Prostate gland (tissue), 2 donors: Measurements from ENCODE around the gene TNRC6B.

Experiments used
- POLR2A ChIP-seq: fragments of 450-650 bp; IDR thresholded peaks from one replicate; pipeline ENCODE4 v1.6.1; 2016; ENCODE audit warnings: antibody characterized with exemption, mild to moderate bottlenecking
- POLR2AphosphoS5 ChIP-seq: sonication (generic); formaldehyde crosslinking; IDR thresholded peaks from one replicate; pipeline ENCODE4 v1.6.1; 2017; ENCODE audit warnings: antibody characterized with exemption
- TF ChIP-seq, protein P1 (sequence below), 4 experiments: fragments of 200-600 bp in 2 of 4; fragments of 450-650 bp in 2 of 4; sonication (generic) in 2 of 4; IDR thresholded peaks; 1 replicate in 3 of 4; 2 replicates in 1 of 4; pipeline ENCODE4 v1.5.1; 2016 to 2019; ENCODE audit warnings: antibody characterized with exemption in 4 of 4, mild to moderate bottlenecking in 2 of 4, moderate library complexity in 2 of 4

- TF ChIP-seq, protein P1, sequence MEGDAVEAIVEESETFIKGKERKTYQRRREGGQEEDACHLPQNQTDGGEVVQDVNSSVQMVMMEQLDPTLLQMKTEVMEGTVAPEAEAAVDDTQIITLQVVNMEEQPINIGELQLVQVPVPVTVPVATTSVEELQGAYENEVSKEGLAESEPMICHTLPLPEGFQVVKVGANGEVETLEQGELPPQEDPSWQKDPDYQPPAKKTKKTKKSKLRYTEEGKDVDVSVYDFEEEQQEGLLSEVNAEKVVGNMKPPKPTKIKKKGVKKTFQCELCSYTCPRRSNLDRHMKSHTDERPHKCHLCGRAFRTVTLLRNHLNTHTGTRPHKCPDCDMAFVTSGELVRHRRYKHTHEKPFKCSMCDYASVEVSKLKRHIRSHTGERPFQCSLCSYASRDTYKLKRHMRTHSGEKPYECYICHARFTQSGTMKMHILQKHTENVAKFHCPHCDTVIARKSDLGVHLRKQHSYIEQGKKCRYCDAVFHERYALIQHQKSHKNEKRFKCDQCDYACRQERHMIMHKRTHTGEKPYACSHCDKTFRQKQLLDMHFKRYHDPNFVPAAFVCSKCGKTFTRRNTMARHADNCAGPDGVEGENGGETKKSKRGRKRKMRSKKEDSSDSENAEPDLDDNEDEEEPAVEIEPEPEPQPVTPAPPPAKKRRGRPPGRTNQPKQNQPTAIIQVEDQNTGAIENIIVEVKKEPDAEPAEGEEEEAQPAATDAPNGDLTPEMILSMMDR (IDR thresholded peaks at IDR 0.05) = no peak
- TF ChIP-seq POLR2A (no peak), POLR2AphosphoS5 (no peak)
These were observed 72.9 kb downstream of the TNRC6B start for GRCh38 chr22:40250608-40251007.
